SK-N-SH treated with all-trans-retinoic acid at 6 μM for 48 hours (cell line): Measurements from ENCODE around the gene NME8.

Experiments
- ARNTL ChIP-seq: fragments of 450-650 bp; formaldehyde crosslinking; IDR thresholded peaks from 2 replicates; pipeline ENCODE4 v1.5.0; 2020; ENCODE audit warnings: low read depth, mild to moderate bottlenecking, moderate library complexity, borderline replicate concordance
- CSRNP3 ChIP-seq: fragments of 250-450 bp; sonication (Bioruptor Pico); IDR thresholded peaks from 2 replicates; pipeline ENCODE4 v1.5.1; 2021; ENCODE audit warnings: mild to moderate bottlenecking, moderate library complexity
- ESRRG ChIP-seq: fragments of 250-450 bp; sonication (Bioruptor Pico); IDR thresholded peaks from 2 replicates; pipeline ENCODE4 v1.6.1; 2021; ENCODE audit warnings: mild to moderate bottlenecking
- GLIS3 ChIP-seq: fragments of 250-450 bp; sonication (Bioruptor Pico); IDR thresholded peaks from 2 replicates; pipeline ENCODE4 v1.5.0; 2020; ENCODE audit warnings: mild to moderate bottlenecking, moderate library complexity
- POU6F1 ChIP-seq: fragments of 250-450 bp; sonication (Bioruptor Pico); IDR thresholded peaks from 2 replicates; pipeline ENCODE4 v1.8.0; 2021; ENCODE audit warnings: low read depth, mild to moderate bottlenecking, moderate library complexity, borderline replicate concordance
- PPARA ChIP-seq: fragments of 250-450 bp; sonication (Bioruptor Pico); IDR thresholded peaks from 2 replicates; pipeline ENCODE4 v1.5.0; 2020; ENCODE audit warnings: mild to moderate bottlenecking, borderline replicate concordance
- SNAI2 ChIP-seq: fragments of 250-450 bp; sonication (Bioruptor Pico); IDR thresholded peaks from 2 replicates; pipeline ENCODE4 v1.5.0; 2020; ENCODE audit warnings: mild to moderate bottlenecking, moderate library complexity
- TOX ChIP-seq: fragments of 250-450 bp; sonication (Bioruptor Pico); IDR thresholded peaks from 2 replicates; pipeline ENCODE4 v1.8.0; 2021; ENCODE audit warnings: mild to moderate bottlenecking, moderate library complexity, borderline replicate concordance
- ZC3H10 ChIP-seq: fragments of 250-450 bp; sonication (Bioruptor Pico); IDR thresholded peaks from 2 replicates; pipeline ENCODE4 v1.5.1; 2021; ENCODE audit warnings: mild to moderate bottlenecking, moderate library complexity
- ZNF70 ChIP-seq: fragments of 450-650 bp; formaldehyde crosslinking; IDR thresholded peaks from 2 replicates; pipeline ENCODE4 v1.5.0; 2020; ENCODE audit warnings: mild to moderate bottlenecking, moderate library complexity
- ZNF8 ChIP-seq: fragments of 450-650 bp; formaldehyde crosslinking; IDR thresholded peaks from 2 replicates; pipeline ENCODE4 v1.5.0; 2020; ENCODE audit warnings: mild to moderate bottlenecking, moderate library complexity
- TF ChIP-seq, protein P1 (sequence below): fragments of 250-450 bp; sonication (Bioruptor Pico); IDR thresholded peaks from 2 replicates; pipeline ENCODE4 v1.8.0; 2020; ENCODE audit warnings: mild to moderate bottlenecking, moderate library complexity, borderline replicate concordance

DNA sequence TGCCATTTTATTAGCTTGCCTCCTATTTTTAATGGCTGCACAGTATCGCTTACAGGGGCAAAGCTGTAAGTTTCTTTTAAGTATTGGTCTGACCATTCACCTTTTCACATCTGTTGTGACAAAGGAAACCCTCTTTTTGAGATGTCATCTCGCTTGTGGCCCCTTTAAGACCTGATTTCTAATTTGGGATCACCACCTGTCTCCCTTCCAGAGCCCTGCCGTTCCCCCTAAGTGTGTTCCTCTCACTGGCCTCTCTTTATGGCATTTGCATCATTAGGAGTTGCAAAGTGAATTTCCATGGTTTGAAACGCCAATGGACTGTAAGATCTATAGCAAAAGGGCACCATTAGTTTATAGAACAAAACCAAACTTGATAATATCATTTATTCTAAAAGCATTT is 73.5 kb downstream of the NME8 start:
- TF ChIP-seq GLIS3 (CRISPR knock-in tag): no peak
- TF ChIP-seq ZNF8 (CRISPR knock-in tag): no peak
- TF ChIP-seq TOX (CRISPR knock-in tag): no peak
- TF ChIP-seq ESRRG (CRISPR knock-in tag): no peak
- TF ChIP-seq, protein P1, sequence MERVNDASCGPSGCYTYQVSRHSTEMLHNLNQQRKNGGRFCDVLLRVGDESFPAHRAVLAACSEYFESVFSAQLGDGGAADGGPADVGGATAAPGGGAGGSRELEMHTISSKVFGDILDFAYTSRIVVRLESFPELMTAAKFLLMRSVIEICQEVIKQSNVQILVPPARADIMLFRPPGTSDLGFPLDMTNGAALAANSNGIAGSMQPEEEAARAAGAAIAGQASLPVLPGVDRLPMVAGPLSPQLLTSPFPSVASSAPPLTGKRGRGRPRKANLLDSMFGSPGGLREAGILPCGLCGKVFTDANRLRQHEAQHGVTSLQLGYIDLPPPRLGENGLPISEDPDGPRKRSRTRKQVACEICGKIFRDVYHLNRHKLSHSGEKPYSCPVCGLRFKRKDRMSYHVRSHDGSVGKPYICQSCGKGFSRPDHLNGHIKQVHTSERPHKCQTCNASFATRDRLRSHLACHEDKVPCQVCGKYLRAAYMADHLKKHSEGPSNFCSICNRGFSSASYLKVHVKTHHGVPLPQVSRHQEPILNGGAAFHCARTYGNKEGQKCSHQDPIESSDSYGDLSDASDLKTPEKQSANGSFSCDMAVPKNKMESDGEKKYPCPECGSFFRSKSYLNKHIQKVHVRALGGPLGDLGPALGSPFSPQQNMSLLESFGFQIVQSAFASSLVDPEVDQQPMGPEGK (CRISPR knock-in tag): no peak
- no peak for TF ChIP-seq CSRNP3
- TF ChIP-seq POU6F1 (CRISPR knock-in tag): no peak
- no peak for TF ChIP-seq PPARA (CRISPR knock-in tag)
- TF ChIP-seq ARNTL (CRISPR knock-in tag): no peak
- no peak for TF ChIP-seq ZC3H10
- TF ChIP-seq ZNF70 (CRISPR knock-in tag): no peak
- no peak for TF ChIP-seq SNAI2
